ENCODE results near the gene SPP2. TPM values are rescaled to one million over a fixed set of nuclear protein-coding genes. Genes with fewer than 3 reads are reported as not detected.

Gene SPP2
- polyA plus RNA-seq, 3 donors, result not detected

GRCh38 chr2:234022424-234022823 is 28.1 kb upstream of the SPP2 start:
- H3K27ac Mint-ChIP-seq, result no peak overlapping the region
- WGBS (ENCODE audit: insufficient coverage), result 100% methylated on average over 1 of the region's 1 CpG
- H3K4me1 Mint-ChIP-seq, result peaks cover 4% of the 10 kb centered on the region

GRCh38 chr2:234024304-234024703 is 26.2 kb upstream of the SPP2 start:
- H3K36me3 ChIP-seq (replicated peaks in 1 of 2; ENCODE audit: control insufficient read depth in 1 of 2, insufficient read depth in 2 of 2, low read length in 2 of 2), result no peaks in the 10 kb centered on the region
- Mint-ChIP-seq H3K27me3 (ENCODE audit: low read depth in 3 of 3) (peaks cover 6 to 14% (median 7%) of the 10 kb centered on the region in 3 donors), H3K9me3 (peaks cover 2 to 14% (median 8%) of the 10 kb centered on the region in 7 donors), H3K27ac (no peak overlapping the region), H3K4me1 (peaks cover 4% of the 10 kb centered on the region), H3K4me3 (no peak overlapping the region), H3K36me3 (no peaks in the 10 kb centered on the region)
- DNase-seq, result no peak
- no peak overlapping the region for H3K4me2 ChIP-seq (replicated peaks; ENCODE audit: extremely low read depth, low read length, poor library complexity, severe bottlenecking)
- H2AFZ ChIP-seq (ENCODE audit: insufficient read depth, low read depth, low read length, poor library complexity, severe bottlenecking), result no peak overlapping the region
- TF ChIP-seq, protein P1, sequence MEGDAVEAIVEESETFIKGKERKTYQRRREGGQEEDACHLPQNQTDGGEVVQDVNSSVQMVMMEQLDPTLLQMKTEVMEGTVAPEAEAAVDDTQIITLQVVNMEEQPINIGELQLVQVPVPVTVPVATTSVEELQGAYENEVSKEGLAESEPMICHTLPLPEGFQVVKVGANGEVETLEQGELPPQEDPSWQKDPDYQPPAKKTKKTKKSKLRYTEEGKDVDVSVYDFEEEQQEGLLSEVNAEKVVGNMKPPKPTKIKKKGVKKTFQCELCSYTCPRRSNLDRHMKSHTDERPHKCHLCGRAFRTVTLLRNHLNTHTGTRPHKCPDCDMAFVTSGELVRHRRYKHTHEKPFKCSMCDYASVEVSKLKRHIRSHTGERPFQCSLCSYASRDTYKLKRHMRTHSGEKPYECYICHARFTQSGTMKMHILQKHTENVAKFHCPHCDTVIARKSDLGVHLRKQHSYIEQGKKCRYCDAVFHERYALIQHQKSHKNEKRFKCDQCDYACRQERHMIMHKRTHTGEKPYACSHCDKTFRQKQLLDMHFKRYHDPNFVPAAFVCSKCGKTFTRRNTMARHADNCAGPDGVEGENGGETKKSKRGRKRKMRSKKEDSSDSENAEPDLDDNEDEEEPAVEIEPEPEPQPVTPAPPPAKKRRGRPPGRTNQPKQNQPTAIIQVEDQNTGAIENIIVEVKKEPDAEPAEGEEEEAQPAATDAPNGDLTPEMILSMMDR (IDR thresholded peaks at IDR 0.05), result no peak
- peaks cover 0 to 4% of the 10 kb centered on the region in 2 donors for H3K4me1 ChIP-seq (ENCODE audit: control insufficient read depth in 1 of 2, insufficient read depth in 2 of 2, low read length in 2 of 2)
- H3K27ac ChIP-seq (ENCODE audit: low read depth in 1 of 2, low read length in 2 of 2), result no peak overlapping the region
- intact Hi-C loops (cut with micrococcal nuclease), result no loop called here
- 91% methylated on average over 22 of the region's 29 CpGs for WGBS (ENCODE audit: insufficient coverage)
- H4K20me1 ChIP-seq (ENCODE audit: insufficient read depth, low read length), result no peaks in the 10 kb centered on the region
- no peaks in the 10 kb centered on the region for H3K79me2 ChIP-seq (ENCODE audit: insufficient read depth, low read length)
- H3K9me3 ChIP-seq (replicated peaks in 1 of 2; ENCODE audit: control insufficient read depth in 1 of 2, insufficient read depth in 1 of 2, low read length in 2 of 2), result peaks cover 0 to 3% of the 10 kb centered on the region in 2 donors
- no peak overlapping the region for H3K4me3 ChIP-seq (replicated peaks in 1 of 3; ENCODE audit: low read depth in 2 of 3, low read length in 3 of 3)
- H3K27me3 ChIP-seq (ENCODE audit: control insufficient read depth in 2 of 2, insufficient read depth in 2 of 2, low read length in 2 of 2), result no peaks in the 10 kb centered on the region
- H3K9ac ChIP-seq (ENCODE audit: insufficient read depth, low read length, poor library complexity, severe bottlenecking), result no peak overlapping the region

More at GRCh38 chr2:234022424-234022823, 28.1 kb upstream of the SPP2 start:
- Histone ChIP-seq H3K9me3 (replicated peaks in 1 of 2; ENCODE audit: control insufficient read depth in 1 of 2, insufficient read depth in 1 of 2, low read length in 2 of 2) (peaks cover 0 to 3% of the 10 kb centered on the region in 2 donors), H3K4me1 (ENCODE audit: control insufficient read depth in 1 of 2, insufficient read depth in 2 of 2, low read length in 2 of 2) (peaks cover 0 to 4% of the 10 kb centered on the region in 2 donors), H3K79me2 (ENCODE audit: insufficient read depth, low read length) (no peaks in the 10 kb centered on the region), H3K4me2 (replicated peaks; ENCODE audit: extremely low read depth, low read length, poor library complexity, severe bottlenecking) (no peak overlapping the region), H4K20me1 (ENCODE audit: insufficient read depth, low read length) (no peaks in the 10 kb centered on the region), H3K4me3 (replicated peaks in 1 of 3; ENCODE audit: low read depth in 2 of 3, low read length in 3 of 3) (no peak overlapping the region), H3K36me3 (replicated peaks in 1 of 2; ENCODE audit: control insufficient read depth in 1 of 2, insufficient read depth in 2 of 2, low read length in 2 of 2) (no peaks in the 10 kb centered on the region), H3K27ac (ENCODE audit: low read depth in 1 of 2, low read length in 2 of 2) (no peak overlapping the region), H3K27me3 (ENCODE audit: control insufficient read depth in 2 of 2, insufficient read depth in 2 of 2, low read length in 2 of 2) (peaks cover 0 to 3% of the 10 kb centered on the region in 2 donors), H3K9ac (ENCODE audit: insufficient read depth, low read length, poor library complexity, severe bottlenecking) (no peak overlapping the region), H2AFZ (ENCODE audit: insufficient read depth, low read depth, low read length, poor library complexity, severe bottlenecking) (no peak overlapping the region)
- TF ChIP-seq, protein P1 (IDR thresholded peaks at IDR 0.05), result no peak
- no peak overlapping the region for H3K4me3 Mint-ChIP-seq
- peaks cover 2 to 13% (median 6%) of the 10 kb centered on the region in 3 donors for H3K27me3 Mint-ChIP-seq (ENCODE audit: low read depth in 3 of 3)
- intact Hi-C loops (cut with micrococcal nuclease), result no loop called here
- H3K36me3 Mint-ChIP-seq, result no peaks in the 10 kb centered on the region
- DNase-seq, result no peak
- H3K9me3 Mint-ChIP-seq, result peaks cover 2 to 12% (median 7%) of the 10 kb centered on the region in 7 donors

All from CD14-positive monocyte (primary cell).